Measurements from ENCODE around the gene TNIK. TPM values are rescaled to one million over a fixed set of nuclear protein-coding genes. Genes with fewer than 3 reads are reported as not detected.

The TNIK gene
- total RNA-seq, 1 donor from 2014 or later: 1.1 TPM

GRCh38 chr3:171116824-171117395, 343.3 kb downstream of the TNIK start:
- H3K36me3 ChIP-seq (ENCODE audit: control insufficient read depth, insufficient read depth, low read length): no peaks in the 10 kb centered on the region
- no peaks in the 10 kb centered on the region for H3K27me3 ChIP-seq (ENCODE audit: control insufficient read depth, insufficient read depth, low read length)
- FAIRE-seq (no peak), DNase-seq (ENCODE audit: low read depth) (no peak)
- no peak overlapping the region for H3K4me3 ChIP-seq (ENCODE audit: low read depth, low read length)
- no peak for TF ChIP-seq CTCF (IDR thresholded peaks at IDR 0.05; ENCODE audit: insufficient read depth, low read length, severe bottlenecking)

- DNase-seq (ENCODE audit: low read depth): peak; percentile 57
- H3K27me3 ChIP-seq (ENCODE audit: control insufficient read depth, insufficient read depth, low read length): no peaks in the 10 kb centered on the region
- FAIRE-seq: no peak
Measured at GRCh38 chr3:171116365-171116764, 343.8 kb downstream of the TNIK start.

GRCh38 chr3:171115667-171116066, 344.5 kb downstream of the TNIK start:
- no peak for FAIRE-seq
- TF ChIP-seq CTCF (IDR thresholded peaks at IDR 0.05; ENCODE audit: insufficient read depth, low read length, severe bottlenecking): no peak

More at GRCh38 chr3:171116365-171116764, 343.8 kb downstream of the TNIK start:
- no peak for TF ChIP-seq CTCF (IDR thresholded peaks at IDR 0.05; ENCODE audit: insufficient read depth, low read length, severe bottlenecking)
- Histone ChIP-seq H3K36me3 (ENCODE audit: control insufficient read depth, insufficient read depth, low read length) (no peaks in the 10 kb centered on the region), H3K4me3 (ENCODE audit: low read depth, low read length) (no peak overlapping the region)

GRCh38 chr3:171113716-171114115, 346.5 kb downstream of the TNIK start:
- no peak for FAIRE-seq
- DNase-seq (ENCODE audit: low read depth): no peak
- no peaks in the 10 kb centered on the region for H3K36me3 ChIP-seq (ENCODE audit: control insufficient read depth, insufficient read depth, low read length)
- H3K27me3 ChIP-seq (ENCODE audit: control insufficient read depth, insufficient read depth, low read length): no peaks in the 10 kb centered on the region
- TF ChIP-seq CTCF (IDR thresholded peaks at IDR 0.05; ENCODE audit: insufficient read depth, low read length, severe bottlenecking): no peak
- no peak overlapping the region for H3K4me3 ChIP-seq (ENCODE audit: low read depth, low read length)

More at GRCh38 chr3:171115667-171116066, 344.5 kb downstream of the TNIK start:
- Histone ChIP-seq H3K4me3 (ENCODE audit: low read depth, low read length) (no peak overlapping the region), H3K36me3 (ENCODE audit: control insufficient read depth, insufficient read depth, low read length) (no peaks in the 10 kb centered on the region), H3K27me3 (ENCODE audit: control insufficient read depth, insufficient read depth, low read length) (no peaks in the 10 kb centered on the region)
- DNase-seq (ENCODE audit: low read depth): no peak

- no peak for FAIRE-seq
Measured at GRCh38 chr3:171110715-171111114, 349.5 kb downstream of the TNIK start.

More at GRCh38 chr3:171110715-171111114, 349.5 kb downstream of the TNIK start:
- no peak for DNase-seq (ENCODE audit: low read depth)
- Histone ChIP-seq H3K27me3 (ENCODE audit: control insufficient read depth, insufficient read depth, low read length) (no peaks in the 10 kb centered on the region), H3K4me3 (ENCODE audit: low read depth, low read length) (no peak overlapping the region), H3K36me3 (ENCODE audit: control insufficient read depth, insufficient read depth, low read length) (no peaks in the 10 kb centered on the region)
- no peak for TF ChIP-seq CTCF (IDR thresholded peaks at IDR 0.05; ENCODE audit: insufficient read depth, low read length, severe bottlenecking)
